H9 (cell line): ENCODE data around the gene CHN2. TPM values are rescaled to one million over a fixed set of nuclear protein-coding genes. Genes with fewer than 3 reads are reported as not detected.

Experiments used
- DNase-seq: peaks from one replicate; pipeline ENCODE4 v3.0.0-alpha.2; 2017
- H2AFZ ChIP-seq: one replicate; pipeline ENCODE4 v1.6.1; 2013; ENCODE audit warnings: mild to moderate bottlenecking, low read length, control low read depth, moderate library complexity
- H2AK5ac ChIP-seq: 2 replicates; pipeline ENCODE4 v1.6.1; 2013; ENCODE audit warnings: low read length, control low read depth, mixed read lengths; ENCODE audit not compliant: insufficient read length
- H2BK120ac ChIP-seq: one replicate; pipeline ENCODE4 v1.6.1; 2013; ENCODE audit warnings: low read depth, mild to moderate bottlenecking, low read length, control low read depth, inconsistent platforms; ENCODE audit not compliant: poor library complexity, severe bottlenecking
- H2BK12ac ChIP-seq: 2 replicates; pipeline ENCODE4 v1.6.1; 2013; ENCODE audit warnings: low read length, control low read depth, mixed read lengths, low read depth; ENCODE audit not compliant: insufficient read length
- H2BK15ac ChIP-seq: 2 replicates; pipeline ENCODE4 v1.6.1; 2013; ENCODE audit warnings: low read depth, low read length, control low read depth
- H2BK20ac ChIP-seq: one replicate; pipeline ENCODE4 v1.6.1; 2013; ENCODE audit warnings: low read depth, mild to moderate bottlenecking, low read length, control low read depth, inconsistent platforms; ENCODE audit not compliant: poor library complexity, severe bottlenecking
- H2BK5ac ChIP-seq: 2 replicates; pipeline ENCODE4 v1.6.1; 2013; ENCODE audit warnings: low read length, control low read depth, mixed read lengths; ENCODE audit not compliant: insufficient read length
- H3K14ac ChIP-seq: 2 replicates; pipeline ENCODE4 v1.6.1; 2013; ENCODE audit warnings: low read length, control low read depth; ENCODE audit not compliant: insufficient read depth
- H3K18ac ChIP-seq: 2 replicates; pipeline ENCODE4 v1.6.1; 2013; ENCODE audit warnings: low read depth, mild to moderate bottlenecking, mixed read lengths, low read length, control low read depth; ENCODE audit not compliant: insufficient read length
- H3K23ac ChIP-seq: 2 replicates; pipeline ENCODE4 v1.6.1; 2013; ENCODE audit warnings: low read length, control low read depth, mixed read lengths, low read depth; ENCODE audit not compliant: insufficient read length
- H3K23me2 ChIP-seq: 2 replicates; pipeline ENCODE4 v1.6.1; 2013; ENCODE audit warnings: low read depth, mild to moderate bottlenecking, mixed read lengths, low read length, control low read depth; ENCODE audit not compliant: insufficient read length, poor library complexity, severe bottlenecking
- H3K27ac ChIP-seq: 2 replicates; pipeline ENCODE4 v1.5.1; 2013; ENCODE audit warnings: low read length, control low read depth, mixed read lengths, low read depth; ENCODE audit not compliant: insufficient read length
- H3K27me3 ChIP-seq: 2 replicates; pipeline ENCODE4 v1.6.1; 2013; ENCODE audit warnings: low read length, control low read depth, inconsistent platforms; ENCODE audit not compliant: insufficient read depth
- H3K4ac ChIP-seq: 2 replicates; pipeline ENCODE4 v1.6.1; 2013; ENCODE audit warnings: low read depth, mild to moderate bottlenecking, control low read depth, inconsistent platforms, low read length, moderate library complexity
- H3K4me1 ChIP-seq: 2 replicates; pipeline ENCODE4 v1.6.1; 2013; ENCODE audit warnings: low read length, control low read depth, inconsistent platforms; ENCODE audit not compliant: insufficient read depth
- H3K4me2 ChIP-seq: 2 replicates; pipeline ENCODE4 v1.6.1; 2013; ENCODE audit warnings: low read length, control low read depth, mixed read lengths; ENCODE audit not compliant: insufficient read length, insufficient read depth
- H3K56ac ChIP-seq: 2 replicates; pipeline ENCODE4 v1.6.1; 2013; ENCODE audit warnings: low read depth, mild to moderate bottlenecking, mixed read lengths, low read length, control low read depth; ENCODE audit not compliant: insufficient read length
- H3K79me1 ChIP-seq: 2 replicates; pipeline ENCODE4 v1.6.1; 2013; ENCODE audit warnings: low read depth, mild to moderate bottlenecking, moderate library complexity, low read length, control low read depth, inconsistent platforms; ENCODE audit not compliant: insufficient read depth, poor library complexity, severe bottlenecking
- H3K79me2 ChIP-seq: 2 replicates; pipeline ENCODE4 v1.6.1; 2013; ENCODE audit warnings: low read length, control low read depth, inconsistent platforms; ENCODE audit not compliant: insufficient read depth
- H3K9ac ChIP-seq: 2 replicates; pipeline ENCODE4 v1.6.1; 2013; ENCODE audit warnings: low read length, control low read depth, mixed read lengths; ENCODE audit not compliant: insufficient read length; ENCODE audit errors: extremely low read depth
- H3K9me3 ChIP-seq: one replicate; pipeline ENCODE4 v1.6.1; 2013; ENCODE audit warnings: low read depth, low read length, inconsistent platforms; ENCODE audit not compliant: control insufficient read depth
- H3T11ph ChIP-seq: one replicate; pipeline ENCODE4 v1.6.1; 2013; ENCODE audit warnings: mild to moderate bottlenecking, low read length, control low read depth, inconsistent platforms
- H4K20me1 ChIP-seq: one replicate; pipeline ENCODE4 v1.6.1; 2013; ENCODE audit not compliant: control insufficient read depth, insufficient read length, insufficient read depth
- H4K5ac ChIP-seq: 2 replicates; pipeline ENCODE4 v1.6.1; 2013; ENCODE audit warnings: low read depth, mild to moderate bottlenecking, mixed read lengths, low read length, control low read depth; ENCODE audit not compliant: insufficient read length
- H4K8ac ChIP-seq: replicated peaks from 2 replicates; pipeline ENCODE4 v1.6.1; 2013; ENCODE audit warnings: low read length, control low read depth, mixed read lengths, low read depth; ENCODE audit not compliant: insufficient read length
- H4K91ac ChIP-seq: 2 replicates; pipeline ENCODE4 v1.6.1; 2013; ENCODE audit warnings: low read depth, mild to moderate bottlenecking, moderate library complexity, mixed read lengths, low read length, control low read depth; ENCODE audit not compliant: insufficient read length
- H3K27ac Mint-ChIP-seq, 3 experiments: 2 replicates in 2 of 3; 3 replicates in 1 of 3; pipeline ENCODE4 v1.8.0; 2020 to 2021; ENCODE audit warnings: mixed read lengths in 3 of 3, mild to moderate bottlenecking in 1 of 3, moderate library complexity in 1 of 3
- H3K27me3 Mint-ChIP-seq: 2 replicates; pipeline ENCODE4 v1.8.0; 2021; ENCODE audit warnings: low read depth, mild to moderate bottlenecking, moderate library complexity, mixed read lengths
- H3K36me3 Mint-ChIP-seq, 3 experiments: 2 replicates in 2 of 3; 3 replicates in 1 of 3; pipeline ENCODE4 v1.8.0; 2020 to 2021; ENCODE audit warnings: low read depth in 3 of 3, mixed read lengths in 3 of 3; ENCODE audit not compliant: insufficient read depth in 1 of 3
- H3K4me1 Mint-ChIP-seq, 2 experiments: 2 replicates each; pipeline ENCODE4 v1.8.0; 2020; ENCODE audit warnings: mixed read lengths in 2 of 2
- H3K4me3 Mint-ChIP-seq, 2 experiments: 2 replicates in 1 of 2; 3 replicates in 1 of 2; pipeline ENCODE4 v1.8.0; 2020 to 2021; ENCODE audit warnings: mild to moderate bottlenecking in 2 of 2, mixed read lengths in 2 of 2, moderate library complexity in 1 of 2
- H3K9me3 Mint-ChIP-seq, 2 experiments: 2 replicates in 1 of 2; 3 replicates in 1 of 2; pipeline ENCODE4 v1.8.0; 2020; ENCODE audit warnings: mild to moderate bottlenecking in 2 of 2, mixed read lengths in 2 of 2, moderate library complexity in 1 of 2
- CTCF ChIP-seq: fragments of 200-600 bp; sonication (generic); conservative IDR thresholded peaks from 3 replicates; pipeline ENCODE4 v1.8.0; 2021; ENCODE audit warnings: antibody characterized with exemption, mild to moderate bottlenecking
- WGBS: extraction: QIAGEN DNeasy Blood & Tissue Kit; methylation state at CpG from one replicate; pipeline ENCODE4 v1.1.7; 2013; ENCODE audit warnings: missing lambda C conversion rate, low lambda C conversion rate, mixed read lengths; ENCODE audit not compliant: insufficient read length; ENCODE audit errors: extremely low coverage; 5-methylcytosine and 5-hydroxymethylcytosine counted together
- total RNA-seq: library from RNA; stranded (reverse); gene quantifications from 2 replicates; pipeline ENCODE4 v1.2.1, GENCODE V29; 2021

The CHN2 gene
- total RNA-seq, 1 experiment from 2014 or later, result 3.3 TPM

GRCh38 chr7:29274146-29275017, 79.8 kb downstream of the CHN2 start:
- no peaks in the 10 kb centered on the region for H3K9me3 ChIP-seq
- H3K79me1 ChIP-seq, result no peaks in the 10 kb centered on the region
- H3K27ac ChIP-seq, result no peak overlapping the region
- Mint-ChIP-seq H3K27me3 (peaks cover under 1% of the 10 kb centered on the region; the same call in 1 of the 2 replicates), H3K36me3 (no peaks in the 10 kb centered on the region), H3K27ac (no peak overlapping the region), H3K4me1 (peaks cover 45% of the 10 kb centered on the region in 2 experiments), H3K4me3 (no peak overlapping the region), H3K9me3 (no peaks in the 10 kb centered on the region)
- no peak overlapping the region for H2BK15ac ChIP-seq
- no peaks in the 10 kb centered on the region for H3K27me3 ChIP-seq
- H2BK12ac ChIP-seq, result no peak overlapping the region
- TF ChIP-seq CTCF, result no peak
- no peaks in the 10 kb centered on the region for H4K20me1 ChIP-seq
- no peak overlapping the region for H3K4me2 ChIP-seq
- H2BK5ac ChIP-seq, result no peak overlapping the region
- no peak overlapping the region for H3K23ac ChIP-seq
- no peak overlapping the region for H4K5ac ChIP-seq
- no peaks in the 10 kb centered on the region for H3K79me2 ChIP-seq
- no peak overlapping the region for H3K18ac ChIP-seq
- H3K9ac ChIP-seq, result no peak overlapping the region
- H2BK20ac ChIP-seq, result no peak overlapping the region
- H2BK120ac ChIP-seq, result no peak overlapping the region
- H3K14ac ChIP-seq, result no peak overlapping the region
- no peak overlapping the region for H4K8ac ChIP-seq
- H3K23me2 ChIP-seq, result no peaks in the 10 kb centered on the region
- H3K4me1 ChIP-seq, result peaks cover 17% of the 10 kb centered on the region
- no peak overlapping the region for H3K56ac ChIP-seq
- no peak overlapping the region for H4K91ac ChIP-seq
- H3T11ph ChIP-seq, result no peak overlapping the region
- H2AFZ ChIP-seq, result no peak overlapping the region
- DNase-seq, result no peak
- WGBS, result no CpG with 5 or more reads among the region's 11 CpGs
- no peak overlapping the region for H2AK5ac ChIP-seq
- H3K4ac ChIP-seq, result no peak overlapping the region
